ENCODE data around the gene FCN3. TPM values are rescaled to one million over a fixed set of nuclear protein-coding genes. Genes with fewer than 3 reads are reported as not detected.

Gene FCN3
- total and polyA plus RNA-seq, 9 of the 15 experiments (the other 6 are each of a cell fraction or from before 2014, with no cell fraction given), result 0.49 TPM; not detected in 8

DNA sequence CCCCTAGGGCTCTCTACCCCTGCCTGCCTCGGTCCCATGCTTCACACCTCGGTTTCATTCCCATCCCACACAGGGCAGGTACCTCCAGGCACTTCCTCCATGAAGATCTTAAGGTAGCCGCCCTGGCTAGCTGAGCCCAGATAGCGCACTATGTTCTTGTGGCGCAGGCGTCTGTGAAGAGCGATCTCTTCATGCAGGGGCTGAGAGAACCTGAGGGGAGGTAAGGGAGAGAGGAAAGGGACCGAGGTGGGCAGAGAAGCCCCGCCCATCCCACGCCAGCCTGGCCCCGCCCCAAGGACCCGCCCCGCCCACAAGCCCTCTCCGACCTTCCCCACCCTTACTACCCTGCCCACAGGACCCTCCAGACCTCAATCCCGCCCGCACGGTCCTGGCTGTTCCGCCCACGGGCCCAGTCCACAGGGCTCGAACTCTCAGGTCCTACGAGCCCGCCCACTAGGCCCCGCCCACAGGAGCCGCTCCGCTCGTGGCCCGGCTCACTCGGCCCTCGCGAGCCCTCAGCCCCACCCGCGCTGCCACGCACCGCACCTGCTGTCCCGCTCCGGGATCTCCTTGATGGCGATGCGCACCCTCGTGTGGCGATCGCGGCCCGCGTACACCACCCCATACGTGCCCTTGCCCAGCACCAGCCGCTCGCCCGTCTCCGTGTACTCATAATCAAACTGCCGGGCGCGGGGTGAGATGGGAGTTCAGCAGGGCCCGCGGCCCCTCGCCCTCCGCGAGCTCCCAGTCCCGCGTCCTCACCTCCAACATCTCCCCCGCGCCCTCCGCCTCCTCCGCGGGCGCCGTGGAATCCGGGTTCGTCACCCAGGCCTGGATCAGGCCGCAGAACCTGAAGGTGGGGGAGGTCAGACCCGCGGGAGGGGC lies 14.2 kb downstream of the FCN3 start (continued):
- TF ChIP-seq, protein P1, sequence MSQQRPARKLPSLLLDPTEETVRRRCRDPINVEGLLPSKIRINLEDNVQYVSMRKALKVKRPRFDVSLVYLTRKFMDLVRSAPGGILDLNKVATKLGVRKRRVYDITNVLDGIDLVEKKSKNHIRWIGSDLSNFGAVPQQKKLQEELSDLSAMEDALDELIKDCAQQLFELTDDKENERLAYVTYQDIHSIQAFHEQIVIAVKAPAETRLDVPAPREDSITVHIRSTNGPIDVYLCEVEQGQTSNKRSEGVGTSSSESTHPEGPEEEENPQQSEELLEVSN (IDR thresholded peaks at IDR 0.05; ENCODE audit: borderline replicate concordance in 1 of 2, extremely low read depth in 1 of 2, insufficient read depth in 1 of 2, insufficient read length in 1 of 2, low read depth in 1 of 2, low read length in 1 of 2, poor library complexity in 1 of 2, severe bottlenecking in 1 of 2), result peak in 1 of 2 experiments; percentile 24
- TF ChIP-seq ZNF76 (CRISPR knock-in tag; IDR thresholded peaks at IDR 0.05; ENCODE audit: borderline replicate concordance) (no peak), CBX2 (IDR thresholded peaks at IDR 0.05; ENCODE audit: insufficient read depth, low read length, poor library complexity, severe bottlenecking) (no peak), ZNF134 (CRISPR knock-in tag; conservative IDR thresholded peaks at IDR 0.05) (no peak), SETDB1 (IDR thresholded peaks at IDR 0.05; ENCODE audit: low read length) (no peak), TGIF2 (CRISPR knock-in tag; IDR thresholded peaks at IDR 0.05) (no peak), ZNF311 (CRISPR knock-in tag; IDR thresholded peaks at IDR 0.05) (no peak), ZNF263 (CRISPR knock-in tag; IDR thresholded peaks at IDR 0.05; ENCODE audit: borderline replicate concordance) (no peak), MAFK (IDR thresholded peaks at IDR 0.05; ENCODE audit: low read length) (no peak), SAFB2 (IDR thresholded peaks at IDR 0.05; ENCODE audit: borderline replicate concordance, low read depth, low read length, severe bottlenecking) (no peak), CXXC5 (CRISPR knock-in tag; IDR thresholded peaks at IDR 0.05) (0 out of 2 replicates have a peak, but pooled peaks have one; percentile 11), NR2C1 (IDR thresholded peaks at IDR 0.05) (no peak), NR2C1 (tag; IDR thresholded peaks at IDR 0.05) (no peak)
- TF ChIP-seq, protein P2, sequence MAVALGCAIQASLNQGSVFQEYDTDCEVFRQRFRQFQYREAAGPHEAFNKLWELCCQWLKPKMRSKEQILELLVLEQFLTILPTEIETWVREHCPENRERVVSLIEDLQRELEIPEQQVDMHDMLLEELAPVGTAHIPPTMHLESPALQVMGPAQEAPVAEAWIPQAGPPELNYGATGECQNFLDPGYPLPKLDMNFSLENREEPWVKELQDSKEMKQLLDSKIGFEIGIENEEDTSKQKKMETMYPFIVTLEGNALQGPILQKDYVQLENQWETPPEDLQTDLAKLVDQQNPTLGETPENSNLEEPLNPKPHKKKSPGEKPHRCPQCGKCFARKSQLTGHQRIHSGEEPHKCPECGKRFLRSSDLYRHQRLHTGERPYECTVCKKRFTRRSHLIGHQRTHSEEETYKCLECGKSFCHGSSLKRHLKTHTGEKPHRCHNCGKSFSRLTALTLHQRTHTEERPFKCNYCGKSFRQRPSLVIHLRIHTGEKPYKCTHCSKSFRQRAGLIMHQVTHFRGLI (CRISPR knock-in tag; IDR thresholded peaks at IDR 0.05), result no peak
- TF ChIP-seq, protein P3, sequence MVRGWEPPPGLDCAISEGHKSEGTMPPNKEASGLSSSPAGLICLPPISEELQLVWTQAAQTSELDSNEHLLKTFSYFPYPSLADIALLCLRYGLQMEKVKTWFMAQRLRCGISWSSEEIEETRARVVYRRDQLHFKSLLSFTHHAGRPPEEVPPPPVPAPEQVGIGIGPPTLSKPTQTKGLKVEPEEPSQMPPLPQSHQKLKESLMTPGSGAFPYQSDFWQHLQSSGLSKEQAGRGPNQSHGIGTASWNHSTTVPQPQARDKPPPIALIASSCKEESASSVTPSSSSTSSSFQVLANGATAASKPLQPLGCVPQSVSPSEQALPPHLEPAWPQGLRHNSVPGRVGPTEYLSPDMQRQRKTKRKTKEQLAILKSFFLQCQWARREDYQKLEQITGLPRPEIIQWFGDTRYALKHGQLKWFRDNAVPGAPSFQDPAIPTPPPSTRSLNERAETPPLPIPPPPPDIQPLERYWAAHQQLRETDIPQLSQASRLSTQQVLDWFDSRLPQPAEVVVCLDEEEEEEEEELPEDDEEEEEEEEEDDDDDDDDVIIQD (CRISPR knock-in tag; IDR thresholded peaks at IDR 0.05), result no peak
- TF ChIP-seq, protein P4, sequence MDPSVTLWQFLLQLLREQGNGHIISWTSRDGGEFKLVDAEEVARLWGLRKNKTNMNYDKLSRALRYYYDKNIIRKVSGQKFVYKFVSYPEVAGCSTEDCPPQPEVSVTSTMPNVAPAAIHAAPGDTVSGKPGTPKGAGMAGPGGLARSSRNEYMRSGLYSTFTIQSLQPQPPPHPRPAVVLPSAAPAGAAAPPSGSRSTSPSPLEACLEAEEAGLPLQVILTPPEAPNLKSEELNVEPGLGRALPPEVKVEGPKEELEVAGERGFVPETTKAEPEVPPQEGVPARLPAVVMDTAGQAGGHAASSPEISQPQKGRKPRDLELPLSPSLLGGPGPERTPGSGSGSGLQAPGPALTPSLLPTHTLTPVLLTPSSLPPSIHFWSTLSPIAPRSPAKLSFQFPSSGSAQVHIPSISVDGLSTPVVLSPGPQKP (CRISPR knock-in tag; IDR thresholded peaks at IDR 0.05), result no peak
- TF ChIP-seq, protein P5, sequence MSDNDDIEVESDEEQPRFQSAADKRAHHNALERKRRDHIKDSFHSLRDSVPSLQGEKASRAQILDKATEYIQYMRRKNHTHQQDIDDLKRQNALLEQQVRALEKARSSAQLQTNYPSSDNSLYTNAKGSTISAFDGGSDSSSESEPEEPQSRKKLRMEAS (CRISPR knock-in tag; IDR thresholded peaks at IDR 0.05), result peak; percentile 56
- TF ChIP-seq, protein P6, sequence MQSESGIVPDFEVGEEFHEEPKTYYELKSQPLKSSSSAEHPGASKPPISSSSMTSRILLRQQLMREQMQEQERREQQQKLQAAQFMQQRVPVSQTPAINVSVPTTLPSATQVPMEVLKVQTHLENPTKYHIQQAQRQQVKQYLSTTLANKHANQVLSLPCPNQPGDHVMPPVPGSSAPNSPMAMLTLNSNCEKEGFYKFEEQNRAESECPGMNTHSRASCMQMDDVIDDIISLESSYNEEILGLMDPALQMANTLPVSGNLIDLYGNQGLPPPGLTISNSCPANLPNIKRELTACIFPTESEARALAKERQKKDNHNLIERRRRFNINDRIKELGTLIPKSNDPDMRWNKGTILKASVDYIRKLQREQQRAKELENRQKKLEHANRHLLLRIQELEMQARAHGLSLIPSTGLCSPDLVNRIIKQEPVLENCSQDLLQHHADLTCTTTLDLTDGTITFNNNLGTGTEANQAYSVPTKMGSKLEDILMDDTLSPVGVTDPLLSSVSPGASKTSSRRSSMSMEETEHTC (IDR thresholded peaks at IDR 0.05), result no peak
